ENCODE measurements around the gene CNTNAP2.

Gene CNTNAP2

GRCh38 chr7:146355216-146355615 is 238.6 kb downstream of the CNTNAP2 start:
- H3K36me3 ChIP-seq (ENCODE audit: insufficient read depth), result no peaks in the 10 kb centered on the region
- no peak overlapping the region for H2AFZ ChIP-seq (ENCODE audit: low read depth)
- no peaks in the 10 kb centered on the region for H4K20me1 ChIP-seq (ENCODE audit: insufficient read depth)
- no peak overlapping the region for H3K9ac ChIP-seq
- no peak for TF ChIP-seq CTCF (conservative IDR thresholded peaks at IDR 0.05; ENCODE audit: low read depth, low read length)
- no peaks in the 10 kb centered on the region for H3K79me2 ChIP-seq (ENCODE audit: insufficient read depth, low read depth)
- H3K27me3 ChIP-seq (ENCODE audit: insufficient read depth, low read depth), result no peaks in the 10 kb centered on the region
- no peak overlapping the region for H3K4me3 ChIP-seq (IDR thresholded peaks at IDR 0.05; ENCODE audit: insufficient read depth, low read depth, low read length)
- H3K4me2 ChIP-seq, result no peak overlapping the region
- H3K4me1 ChIP-seq (ENCODE audit: low read depth, poor library complexity, severe bottlenecking), result no peaks in the 10 kb centered on the region
- no peak overlapping the region for H3K27ac ChIP-seq

- Histone ChIP-seq H3K4me2 (no peak overlapping the region), H3K36me3 (ENCODE audit: insufficient read depth) (no peaks in the 10 kb centered on the region), H3K27me3 (ENCODE audit: insufficient read depth, low read depth) (no peaks in the 10 kb centered on the region), H3K79me2 (ENCODE audit: insufficient read depth, low read depth) (no peaks in the 10 kb centered on the region), H3K27ac (no peak overlapping the region), H3K9ac (no peak overlapping the region), H4K20me1 (ENCODE audit: insufficient read depth) (no peaks in the 10 kb centered on the region), H3K4me1 (ENCODE audit: low read depth, poor library complexity, severe bottlenecking) (no peaks in the 10 kb centered on the region), H3K4me3 (IDR thresholded peaks at IDR 0.05; ENCODE audit: insufficient read depth, low read depth, low read length) (no peak overlapping the region), H2AFZ (ENCODE audit: low read depth) (no peak overlapping the region)
- no peak for TF ChIP-seq CTCF (conservative IDR thresholded peaks at IDR 0.05; ENCODE audit: low read depth, low read length)
Measured at GRCh38 chr7:146359176-146359575, 242.6 kb downstream of the CNTNAP2 start.

GRCh38 chr7:146366938-146367337 is 250.3 kb downstream of the CNTNAP2 start:
- Histone ChIP-seq H3K27me3 (ENCODE audit: insufficient read depth, low read depth) (no peaks in the 10 kb centered on the region), H3K27ac (no peak overlapping the region), H4K20me1 (ENCODE audit: insufficient read depth) (no peaks in the 10 kb centered on the region), H3K4me1 (ENCODE audit: low read depth, poor library complexity, severe bottlenecking) (no peaks in the 10 kb centered on the region), H3K79me2 (ENCODE audit: insufficient read depth, low read depth) (no peaks in the 10 kb centered on the region), H3K4me2 (no peak overlapping the region), H2AFZ (ENCODE audit: low read depth) (no peak overlapping the region), H3K4me3 (IDR thresholded peaks at IDR 0.05; ENCODE audit: insufficient read depth, low read depth, low read length) (no peak overlapping the region), H3K36me3 (ENCODE audit: insufficient read depth) (no peaks in the 10 kb centered on the region), H3K9ac (no peak overlapping the region)
- no peak for TF ChIP-seq CTCF (conservative IDR thresholded peaks at IDR 0.05; ENCODE audit: low read depth, low read length)

GRCh38 chr7:146370171-146370570 is 253.6 kb downstream of the CNTNAP2 start:
- Histone ChIP-seq H3K79me2 (ENCODE audit: insufficient read depth, low read depth) (no peaks in the 10 kb centered on the region), H3K27ac (no peak overlapping the region), H3K4me2 (no peak overlapping the region), H3K9ac (no peak overlapping the region), H3K27me3 (ENCODE audit: insufficient read depth, low read depth) (no peaks in the 10 kb centered on the region), H3K36me3 (ENCODE audit: insufficient read depth) (no peaks in the 10 kb centered on the region), H3K4me1 (ENCODE audit: low read depth, poor library complexity, severe bottlenecking) (no peaks in the 10 kb centered on the region), H2AFZ (ENCODE audit: low read depth) (no peak overlapping the region), H4K20me1 (ENCODE audit: insufficient read depth) (no peaks in the 10 kb centered on the region), H3K4me3 (IDR thresholded peaks at IDR 0.05; ENCODE audit: insufficient read depth, low read depth, low read length) (no peak overlapping the region)
- TF ChIP-seq CTCF (conservative IDR thresholded peaks at IDR 0.05; ENCODE audit: low read depth, low read length), result no peak

All from KMS-11 (cell line).